GM23338 (cell line): ENCODE data around the gene PLPPR3. TPM values are rescaled to one million over a fixed set of nuclear protein-coding genes. Genes with fewer than 3 reads are reported as not detected.

Source experiments
- ATAC-seq: fragments of 200-7000 bp; cut with Tn5 transposase; 3 replicates; pipeline ENCODE4 v1.9.1; 2020
- DNase-seq: peaks from one replicate; pipeline ENCODE4 v3.0.0-alpha.2; 2015; ENCODE audit warnings: low spot score
- H2AFZ ChIP-seq: fragments of 200-600 bp; sonication (generic); 2 replicates; pipeline ENCODE4 v1.8.0; 2016; ENCODE audit warnings: antibody characterized with exemption, mild to moderate bottlenecking, moderate library complexity
- H3F3A ChIP-seq: fragments of 200-600 bp; sonication (generic); replicated peaks from 2 replicates; pipeline ENCODE4 v1.8.0; 2017; ENCODE audit warnings: antibody characterized with exemption, mixed run types, low read depth
- H3K27ac ChIP-seq: fragments of 200-600 bp; sonication (generic); 2 replicates; pipeline ENCODE4 v1.6.1; 2016; ENCODE audit warnings: low read depth
- H3K27me3 ChIP-seq: fragments of 200-600 bp; sonication (generic); 2 replicates; pipeline ENCODE4 v1.8.0; 2016; ENCODE audit warnings: mild to moderate bottlenecking, mixed run types, moderate library complexity; ENCODE audit not compliant: insufficient read depth
- H3K36me3 ChIP-seq: fragments of 200-600 bp; sonication (generic); 2 replicates; pipeline ENCODE4 v1.8.0; 2016; ENCODE audit warnings: mild to moderate bottlenecking; ENCODE audit not compliant: insufficient read depth
- H3K4me1 ChIP-seq: fragments of 200-600 bp; sonication (generic); 2 replicates; pipeline ENCODE4 v1.8.0; 2016; ENCODE audit warnings: mild to moderate bottlenecking, moderate library complexity; ENCODE audit not compliant: insufficient read depth
- H3K4me2 ChIP-seq: fragments of 200-600 bp; sonication (generic); 2 replicates; pipeline ENCODE4 v1.7.1; 2017; ENCODE audit warnings: mixed run types
- H3K4me3 ChIP-seq: fragments of 200-600 bp; sonication (generic); 2 replicates; pipeline ENCODE4 v1.6.1; 2016; ENCODE audit warnings: mixed run types
- H3K79me2 ChIP-seq: fragments of 200-600 bp; sonication (generic); replicated peaks from 2 replicates; pipeline ENCODE4 v1.8.0; 2017; ENCODE audit warnings: mild to moderate bottlenecking; ENCODE audit not compliant: insufficient read depth
- H3K9me2 ChIP-seq: fragments of 200-600 bp; sonication (generic); 2 replicates; pipeline ENCODE4 v1.8.0; 2017; ENCODE audit not compliant: insufficient read depth
- H4K20me1 ChIP-seq: fragments of 200-600 bp; sonication (generic); replicated peaks from 2 replicates; pipeline ENCODE4 v1.8.0; 2017; ENCODE audit warnings: mild to moderate bottlenecking; ENCODE audit not compliant: insufficient read depth
- H3K27ac Mint-ChIP-seq: 2 replicates; pipeline ENCODE4 v1.8.0; 2020; ENCODE audit warnings: inconsistent platforms, mild to moderate bottlenecking, moderate library complexity, mixed read lengths
- H3K27me3 Mint-ChIP-seq: 3 replicates; pipeline ENCODE4 v1.8.0; 2022; ENCODE audit warnings: low read depth, mild to moderate bottlenecking, moderate library complexity, mixed read lengths, inconsistent platforms; ENCODE audit not compliant: insufficient read depth, poor library complexity
- H3K36me3 Mint-ChIP-seq: 3 replicates; pipeline ENCODE4 v1.8.0; 2021; ENCODE audit warnings: low read depth, mild to moderate bottlenecking, inconsistent platforms, moderate library complexity, mixed read lengths
- H3K4me1 Mint-ChIP-seq: 3 replicates; pipeline ENCODE4 v1.8.0; 2020; ENCODE audit warnings: mild to moderate bottlenecking, inconsistent platforms, mixed read lengths
- H3K4me3 Mint-ChIP-seq: 3 replicates; pipeline ENCODE4 v1.8.0; 2021; ENCODE audit warnings: moderate library complexity, mild to moderate bottlenecking, inconsistent platforms, mixed read lengths
- H3K9me3 Mint-ChIP-seq: 3 replicates; pipeline ENCODE4 v1.8.0; 2020; ENCODE audit warnings: moderate library complexity, mild to moderate bottlenecking, inconsistent platforms, mixed read lengths
- CREB1 ChIP-seq: fragments of 250-450 bp; sonication (Bioruptor Pico); IDR thresholded peaks from 2 replicates; pipeline ENCODE4 v1.5.0; 2020; ENCODE audit warnings: low read depth, mild to moderate bottlenecking, moderate library complexity
- EZH2 ChIP-seq: fragments of 200-600 bp; sonication (generic); IDR thresholded peaks from one replicate; pipeline ENCODE4 v1.8.0; 2017; ENCODE audit warnings: antibody characterized with exemption, mild to moderate bottlenecking, low read depth; ENCODE audit not compliant: unreplicated experiment
- EZH2phosphoT487 ChIP-seq: fragments of 200-600 bp; sonication (generic); IDR thresholded peaks from one replicate; pipeline ENCODE4 v1.8.1; 2018; ENCODE audit warnings: antibody characterized with exemption; ENCODE audit not compliant: unreplicated experiment
- JUNB ChIP-seq: IDR thresholded peaks from one replicate; pipeline ENCODE4 v1.6.1; 2016; ENCODE audit warnings: antibody characterized with exemption; ENCODE audit not compliant: unreplicated experiment
- POLR2AphosphoS5 ChIP-seq: IDR thresholded peaks from 2 replicates; pipeline ENCODE4 v1.6.1; 2016; ENCODE audit warnings: antibody characterized with exemption, low read depth
- STAT1 ChIP-seq: IDR thresholded peaks from one replicate; pipeline ENCODE4 v1.6.1; 2016; ENCODE audit warnings: antibody characterized with exemption; ENCODE audit not compliant: unreplicated experiment
- ZNF114 ChIP-seq: fragments of 250-450 bp; sonication (Bioruptor Pico); IDR thresholded peaks from 2 replicates; pipeline ENCODE4 v1.5.0; 2020; ENCODE audit warnings: mild to moderate bottlenecking, moderate library complexity
- ZNF331 ChIP-seq: fragments of 250-450 bp; sonication (Bioruptor Pico); IDR thresholded peaks from 2 replicates; pipeline ENCODE4 v1.5.0; 2020; ENCODE audit warnings: low read depth, mild to moderate bottlenecking, moderate library complexity
- ZNF462 ChIP-seq: fragments of 250-450 bp; sonication (Bioruptor Pico); IDR thresholded peaks from 2 replicates; pipeline ENCODE4 v1.5.0; 2020; ENCODE audit warnings: mild to moderate bottlenecking, moderate library complexity
- polyA plus RNA-seq: library from polyadenylated mRNA; unstranded; fragments of >200 nt; fragmentation: Nextera tagmentation; extraction: Ambion mirVana; gene quantifications from 2 replicates; pipeline ENCODE4 v1.2.1, GENCODE V29; 2016
- total RNA-seq: library from RNA; depleted of rRNA; stranded (reverse); fragments of >200 nt; shearing (Covaris generic); gene quantifications from 2 replicates; pipeline ENCODE4 v1.2.3, GENCODE V29; 2014
- TF ChIP-seq, protein P1 (sequence below): IDR thresholded peaks from 2 replicates; pipeline ENCODE4 v1.6.1; 2016; ENCODE audit warnings: antibody characterized with exemption
- TF ChIP-seq, protein P2 (sequence below): IDR thresholded peaks from one replicate; pipeline ENCODE4 v1.6.1; 2018; ENCODE audit warnings: antibody characterized with exemption; ENCODE audit not compliant: unreplicated experiment
- TF ChIP-seq, protein P3 (sequence below), 2 experiments: fragments of 200-600 bp in 1 of 2; sonication (generic) in 1 of 2; conservative IDR thresholded peaks; 2 replicates each; pipeline versions ENCODE4 v1.5.1 to v1.6.1; 2016 to 2017; ENCODE audit warnings: antibody characterized with exemption in 2 of 2, low read depth in 2 of 2, mild to moderate bottlenecking in 2 of 2, moderate library complexity in 1 of 2

PLPPR3 gene
- total and polyA plus RNA-seq, 2 experiments from 2014 or later = 14.8 to 81.1 TPM

DNA sequence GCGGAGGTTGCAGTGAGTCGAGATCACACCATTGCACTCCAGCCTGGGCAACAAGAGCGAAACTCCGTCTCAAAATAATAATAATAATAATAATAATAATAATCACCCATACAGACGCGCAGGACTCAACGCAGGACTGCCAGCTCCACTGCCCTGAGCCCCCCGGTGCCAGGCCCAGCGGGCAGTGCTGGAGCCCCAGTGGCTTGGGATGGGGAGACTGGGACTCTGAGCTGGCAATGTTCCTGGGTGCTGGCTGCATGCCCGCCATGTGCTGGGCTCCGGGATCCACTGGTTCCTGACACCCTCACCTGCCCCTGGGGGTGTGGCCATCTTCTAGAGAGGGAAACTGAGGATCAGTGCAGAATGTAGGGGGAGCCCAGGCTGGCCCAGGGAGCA lies 5.6 kb upstream of the PLPPR3 start:
- ATAC-seq (no peak), DNase-seq (no peak)
- H3K4me1 ChIP-seq = peaks cover 9% of the 10 kb centered on the region; the same call in 1 of the 2 replicates
- H3K27me3 ChIP-seq = no peaks in the 10 kb centered on the region; the same call in 1 of the 2 replicates
- Mint-ChIP-seq H3K27me3 (peaks cover 9% of the 10 kb centered on the region), H3K27ac (no peak overlapping the region), H3K9me3 (no peaks in the 10 kb centered on the region), H3K4me3 (no peak overlapping the region), H3K36me3 (no peaks in the 10 kb centered on the region), H3K4me1 (peaks cover 6% of the 10 kb centered on the region; the same call in 2 of the 3 replicates)
- H3F3A ChIP-seq = no peaks in the 10 kb centered on the region
- H2AFZ ChIP-seq = no peak overlapping the region
- no peak overlapping the region for H3K27ac ChIP-seq
- H4K20me1 ChIP-seq = no peaks in the 10 kb centered on the region
- H3K4me2 ChIP-seq = no peak overlapping the region
- no peaks in the 10 kb centered on the region for H3K9me2 ChIP-seq
- H3K4me3 ChIP-seq = no peak overlapping the region
- TF ChIP-seq POLR2AphosphoS5 (no peak), EZH2phosphoT487 (no peak), EZH2 (no peak), CREB1 (CRISPR knock-in tag) (no peak), ZNF462 (CRISPR knock-in tag) (no peak), ZNF331 (CRISPR knock-in tag) (no peak), STAT1 (no peak), ZNF114 (CRISPR knock-in tag) (no peak), JUNB (no peak)
- TF ChIP-seq, protein P1, sequence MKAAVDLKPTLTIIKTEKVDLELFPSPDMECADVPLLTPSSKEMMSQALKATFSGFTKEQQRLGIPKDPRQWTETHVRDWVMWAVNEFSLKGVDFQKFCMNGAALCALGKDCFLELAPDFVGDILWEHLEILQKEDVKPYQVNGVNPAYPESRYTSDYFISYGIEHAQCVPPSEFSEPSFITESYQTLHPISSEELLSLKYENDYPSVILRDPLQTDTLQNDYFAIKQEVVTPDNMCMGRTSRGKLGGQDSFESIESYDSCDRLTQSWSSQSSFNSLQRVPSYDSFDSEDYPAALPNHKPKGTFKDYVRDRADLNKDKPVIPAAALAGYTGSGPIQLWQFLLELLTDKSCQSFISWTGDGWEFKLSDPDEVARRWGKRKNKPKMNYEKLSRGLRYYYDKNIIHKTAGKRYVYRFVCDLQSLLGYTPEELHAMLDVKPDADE = no peak
- TF ChIP-seq, protein P2, sequence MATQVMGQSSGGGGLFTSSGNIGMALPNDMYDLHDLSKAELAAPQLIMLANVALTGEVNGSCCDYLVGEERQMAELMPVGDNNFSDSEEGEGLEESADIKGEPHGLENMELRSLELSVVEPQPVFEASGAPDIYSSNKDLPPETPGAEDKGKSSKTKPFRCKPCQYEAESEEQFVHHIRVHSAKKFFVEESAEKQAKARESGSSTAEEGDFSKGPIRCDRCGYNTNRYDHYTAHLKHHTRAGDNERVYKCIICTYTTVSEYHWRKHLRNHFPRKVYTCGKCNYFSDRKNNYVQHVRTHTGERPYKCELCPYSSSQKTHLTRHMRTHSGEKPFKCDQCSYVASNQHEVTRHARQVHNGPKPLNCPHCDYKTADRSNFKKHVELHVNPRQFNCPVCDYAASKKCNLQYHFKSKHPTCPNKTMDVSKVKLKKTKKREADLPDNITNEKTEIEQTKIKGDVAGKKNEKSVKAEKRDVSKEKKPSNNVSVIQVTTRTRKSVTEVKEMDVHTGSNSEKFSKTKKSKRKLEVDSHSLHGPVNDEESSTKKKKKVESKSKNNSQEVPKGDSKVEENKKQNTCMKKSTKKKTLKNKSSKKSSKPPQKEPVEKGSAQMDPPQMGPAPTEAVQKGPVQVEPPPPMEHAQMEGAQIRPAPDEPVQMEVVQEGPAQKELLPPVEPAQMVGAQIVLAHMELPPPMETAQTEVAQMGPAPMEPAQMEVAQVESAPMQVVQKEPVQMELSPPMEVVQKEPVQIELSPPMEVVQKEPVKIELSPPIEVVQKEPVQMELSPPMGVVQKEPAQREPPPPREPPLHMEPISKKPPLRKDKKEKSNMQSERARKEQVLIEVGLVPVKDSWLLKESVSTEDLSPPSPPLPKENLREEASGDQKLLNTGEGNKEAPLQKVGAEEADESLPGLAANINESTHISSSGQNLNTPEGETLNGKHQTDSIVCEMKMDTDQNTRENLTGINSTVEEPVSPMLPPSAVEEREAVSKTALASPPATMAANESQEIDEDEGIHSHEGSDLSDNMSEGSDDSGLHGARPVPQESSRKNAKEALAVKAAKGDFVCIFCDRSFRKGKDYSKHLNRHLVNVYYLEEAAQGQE = no peak
- TF ChIP-seq, protein P3, sequence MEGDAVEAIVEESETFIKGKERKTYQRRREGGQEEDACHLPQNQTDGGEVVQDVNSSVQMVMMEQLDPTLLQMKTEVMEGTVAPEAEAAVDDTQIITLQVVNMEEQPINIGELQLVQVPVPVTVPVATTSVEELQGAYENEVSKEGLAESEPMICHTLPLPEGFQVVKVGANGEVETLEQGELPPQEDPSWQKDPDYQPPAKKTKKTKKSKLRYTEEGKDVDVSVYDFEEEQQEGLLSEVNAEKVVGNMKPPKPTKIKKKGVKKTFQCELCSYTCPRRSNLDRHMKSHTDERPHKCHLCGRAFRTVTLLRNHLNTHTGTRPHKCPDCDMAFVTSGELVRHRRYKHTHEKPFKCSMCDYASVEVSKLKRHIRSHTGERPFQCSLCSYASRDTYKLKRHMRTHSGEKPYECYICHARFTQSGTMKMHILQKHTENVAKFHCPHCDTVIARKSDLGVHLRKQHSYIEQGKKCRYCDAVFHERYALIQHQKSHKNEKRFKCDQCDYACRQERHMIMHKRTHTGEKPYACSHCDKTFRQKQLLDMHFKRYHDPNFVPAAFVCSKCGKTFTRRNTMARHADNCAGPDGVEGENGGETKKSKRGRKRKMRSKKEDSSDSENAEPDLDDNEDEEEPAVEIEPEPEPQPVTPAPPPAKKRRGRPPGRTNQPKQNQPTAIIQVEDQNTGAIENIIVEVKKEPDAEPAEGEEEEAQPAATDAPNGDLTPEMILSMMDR (conservative IDR thresholded peaks at IDR 0.05; ENCODE audit: low read depth in 2 of 2) = no peak
- no peaks in the 10 kb centered on the region for H3K36me3 ChIP-seq
- H3K79me2 ChIP-seq = no peaks in the 10 kb centered on the region
